Measurements from ENCODE around the gene ADIPOQ. TPM values are rescaled to one million over a fixed set of nuclear protein-coding genes. Genes with fewer than 3 reads are reported as not detected.
"Not testable (repeated sequence)": the region's sequence is repeated elsewhere in the genome, so short reads cannot be mapped to it uniquely, and the experiment has no call there.

Gene ADIPOQ
- total RNA-seq, 1 experiment from 2014 or later: not detected

- Histone ChIP-seq H3K4me3 (ENCODE audit: low read depth in 2 of 2, low read length in 2 of 2) (no peak overlapping the region), H3K27me3 (ENCODE audit: control insufficient read depth, insufficient read depth, low read length) (peaks cover 1% of the 10 kb centered on the region; the same call in 1 of the 2 replicates), H3K27ac (ENCODE audit: low read length) (no peak overlapping the region), H3K36me3 (ENCODE audit: control insufficient read depth, insufficient read depth, low read length) (no peaks in the 10 kb centered on the region), H3K4me1 (ENCODE audit: control insufficient read depth, insufficient read depth, low read length) (no peaks in the 10 kb centered on the region), H3K9me3 (ENCODE audit: control insufficient read depth, insufficient read depth, low read depth, low read length) (no peaks in the 10 kb centered on the region)
- ATAC-seq (no peak), DNase-seq (ENCODE audit: low read depth, low spot score) (no peak)
- POLR2A ChIA-PET: no interaction called here
- TF ChIP-seq CTCF (IDR thresholded peaks at IDR 0.05) (no peak), POLR2AphosphoS5 (IDR thresholded peaks at IDR 0.05; ENCODE audit: low read depth, low read length) (no peak), SIN3A (IDR thresholded peaks at IDR 0.05; ENCODE audit: borderline replicate concordance, insufficient read depth, low read depth, low read length) (no peak), REST (IDR thresholded peaks at IDR 0.05; ENCODE audit: insufficient read depth in 1 of 2, low read depth in 2 of 2, low read length in 1 of 2) (no peak), TCF7L2 (IDR thresholded peaks at IDR 0.05; ENCODE audit: low read depth, low read length) (no peak)
- no TSS peak for BruUV-seq (replicated peaks)
- intact Hi-C loops (cut with micrococcal nuclease; ENCODE audit: unreplicated experiment): no loop called here
- in situ Hi-C loops (cut with HindIII; ENCODE audit: low pct_unique_long_range_greater_than_20kb, low sequenced_read_pairs): no loop called here
- CTCF ChIA-PET: interaction anchor here (1.1 kb wide), 1 partner anchor 202 kb away, joined by 4 read pairs; no protein-coding TSS in a partner anchor
Observed at GRCh38 chr3:186818956-186819355, 23.6 kb upstream of the ADIPOQ start.

GRCh38 chr3:186821429-186822387, 20.8 kb upstream of the ADIPOQ start:
- no peak overlapping the region for H3K4me3 ChIP-seq (ENCODE audit: low read depth in 2 of 2, low read length in 2 of 2)
- peak; percentile 33 for DNase-seq (ENCODE audit: low read depth, low spot score)
- no peak overlapping the region for H3K27ac ChIP-seq (ENCODE audit: low read length)
- in situ Hi-C loops (cut with HindIII; ENCODE audit: low pct_unique_long_range_greater_than_20kb, low sequenced_read_pairs): no loop called here
- no peak for ATAC-seq
- BruUV-seq (replicated peaks): no TSS peak
- peak; percentile 88 for TF ChIP-seq CTCF (IDR thresholded peaks at IDR 0.05)
- no peak for TF ChIP-seq SIN3A (IDR thresholded peaks at IDR 0.05; ENCODE audit: borderline replicate concordance, insufficient read depth, low read depth, low read length)
- no peak for TF ChIP-seq TCF7L2 (IDR thresholded peaks at IDR 0.05; ENCODE audit: low read depth, low read length)
- intact Hi-C loops (cut with micrococcal nuclease; ENCODE audit: unreplicated experiment): loop anchor here (1.0 kb wide), 1 partner anchor 206 kb away; no protein-coding TSS in a partner anchor
- ChIA-PET POLR2A (interaction anchor here (0.6 kb wide), 1 partner anchor 318 kb away, joined by 7 read pairs; the partner anchor contains the start of gene RPL39L), CTCF (interaction anchor here (0.6 to 1.2 kb wide), 5 partner anchors 207 to 742 kb away, joined by 3 to 8 read pairs (median 4); no protein-coding TSS in a partner anchor)
- H3K36me3 ChIP-seq (ENCODE audit: control insufficient read depth, insufficient read depth, low read length): no peaks in the 10 kb centered on the region
- H3K4me1 ChIP-seq (ENCODE audit: control insufficient read depth, insufficient read depth, low read length): 0 out of 2 replicates have a peak, but pooled peaks cover 3% of the 10 kb centered on the region
- no peaks in the 10 kb centered on the region for H3K9me3 ChIP-seq (ENCODE audit: control insufficient read depth, insufficient read depth, low read depth, low read length)
- peaks cover 5% of the 10 kb centered on the region; the same call in 1 of the 2 replicates for H3K27me3 ChIP-seq (ENCODE audit: control insufficient read depth, insufficient read depth, low read length)

GRCh38 chr3:186822388-186822759, 20.1 kb upstream of the ADIPOQ start:
- CTCF ChIA-PET: interaction anchor here (1.2 kb wide), 1 partner anchor 233 kb away, joined by 4 read pairs; no protein-coding TSS in a partner anchor
- POLR2A ChIA-PET; ATAC-seq; H3K9me3 ChIP-seq (ENCODE audit: control insufficient read depth, insufficient read depth, low read depth, low read length); H3K36me3 ChIP-seq (ENCODE audit: control insufficient read depth, insufficient read depth, low read length); in situ Hi-C loops (cut with HindIII; ENCODE audit: low pct_unique_long_range_greater_than_20kb, low sequenced_read_pairs); BruUV-seq (replicated peaks); intact Hi-C loops (cut with micrococcal nuclease; ENCODE audit: unreplicated experiment); H3K4me3 ChIP-seq (ENCODE audit: low read depth in 2 of 2, low read length in 2 of 2); H3K27me3 ChIP-seq (ENCODE audit: control insufficient read depth, insufficient read depth, low read length); H3K4me1 ChIP-seq (ENCODE audit: control insufficient read depth, insufficient read depth, low read length); DNase-seq (ENCODE audit: low read depth, low spot score); H3K27ac ChIP-seq (ENCODE audit: low read length): not testable (repeated sequence)

All from Panc1 (cell line).